NCI-H187 (cell line): ENCODE measurements around the gene FAR2.
"Not testable (repeated sequence)": the region's sequence is repeated elsewhere in the genome, so short reads cannot be mapped to it uniquely, and the experiment has no call there.

ENCODE experiments used
- DNase-seq, 2 experiments: peaks; one replicate each; lab custom pipeline; 2025; lab: John Stamatoyannopoulos, UW

Gene FAR2

GRCh38 chr12:29281371-29282005 is 132.4 kb downstream of the FAR2 start:
- DNase-seq = no peak

- DNase-seq = no peak
These were observed 133.1 kb downstream of the FAR2 start for GRCh38 chr12:29282031-29282816.

GRCh38 chr12:29283969-29284700 is 135.1 kb downstream of the FAR2 start:
- DNase-seq = no peak

GRCh38 chr12:29286081-29286790 is 137.2 kb downstream of the FAR2 start:
- no peak for DNase-seq

GRCh38 chr12:29287622-29288021 is 138.5 kb downstream of the FAR2 start:
- no peak for DNase-seq

- no peak for DNase-seq
These were observed 139.0 kb downstream of the FAR2 start for GRCh38 chr12:29288031-29288430.

DNA sequence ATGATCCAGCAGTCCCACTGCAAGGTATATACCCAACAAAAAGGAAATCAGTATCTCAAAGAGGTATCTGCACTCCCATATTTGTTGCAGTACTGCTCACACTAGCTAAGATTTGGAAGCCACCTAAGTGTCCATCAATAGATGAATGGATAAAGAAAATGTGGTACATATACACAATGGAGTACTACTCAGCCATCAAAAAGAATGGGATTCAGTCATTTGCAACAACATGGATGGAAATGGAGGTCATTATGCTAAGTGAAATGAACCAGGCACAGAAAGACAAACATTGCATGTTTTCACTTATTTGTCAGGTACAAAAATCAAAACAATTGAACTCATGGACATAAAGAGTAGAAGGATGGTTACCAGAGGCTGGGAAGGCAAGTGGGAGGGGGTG is 141.4 kb downstream of the FAR2 start:
- DNase-seq = not testable (repeated sequence)

DNA sequence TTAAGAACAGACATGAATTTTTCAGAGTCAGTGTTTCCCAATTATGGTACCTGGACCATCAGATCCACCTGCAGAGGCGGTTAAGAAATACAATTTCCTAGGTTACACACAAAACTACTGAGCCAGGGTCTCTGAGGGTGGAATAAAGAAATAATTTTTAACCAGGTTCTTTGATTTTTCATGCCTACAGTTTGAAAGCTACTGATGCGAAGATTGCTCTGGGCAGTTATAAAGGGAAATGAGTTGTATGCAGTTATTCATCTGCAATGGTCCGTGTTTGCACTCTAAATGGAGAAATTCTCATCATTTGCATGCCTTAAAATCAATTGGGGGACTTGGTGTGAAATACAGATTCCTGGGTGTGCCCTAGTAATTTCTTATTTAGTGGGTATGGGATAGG is 142.1 kb downstream of the FAR2 start:
- no peak for DNase-seq

DNA sequence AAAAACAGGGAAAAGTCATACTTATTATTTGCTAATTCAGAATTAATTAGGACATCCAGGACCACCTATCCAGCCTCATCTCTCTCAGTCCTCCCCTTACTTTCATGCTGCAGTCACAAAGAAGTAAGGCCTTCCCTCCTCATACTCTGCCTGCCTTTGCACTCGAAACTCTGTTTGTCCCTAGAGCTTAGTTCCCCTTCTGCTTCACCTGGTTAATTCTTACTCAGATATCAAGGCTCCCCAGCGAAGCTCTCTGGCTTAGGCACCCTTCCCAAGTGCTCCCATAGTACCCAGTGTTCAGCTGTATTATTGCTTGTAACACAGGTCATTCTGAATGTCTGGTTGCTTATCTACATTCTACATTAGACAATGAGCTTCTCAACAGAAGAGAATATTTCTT is 150.6 kb downstream of the FAR2 start:
- DNase-seq = no peak

DNA sequence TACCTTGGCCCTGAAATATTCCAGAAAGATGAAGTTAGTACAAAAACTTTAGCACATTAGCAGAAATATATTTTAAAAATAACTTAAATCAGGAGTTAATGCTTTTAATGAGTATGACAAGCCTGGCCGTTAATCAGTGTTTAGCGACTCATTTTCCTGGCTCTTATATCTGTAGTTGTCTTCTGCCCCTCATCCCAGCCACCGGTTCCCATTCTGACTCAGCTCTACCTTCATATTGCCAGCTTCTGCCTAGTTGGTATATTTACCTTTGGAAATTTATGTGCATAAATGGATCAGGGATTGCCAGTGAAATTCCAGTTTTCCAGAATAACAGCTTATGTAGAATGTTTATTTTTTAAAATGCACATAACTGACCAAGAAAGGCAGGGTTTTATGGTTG is 152.0 kb downstream of the FAR2 start:
- no peak for DNase-seq

- no peak for DNase-seq
These were observed 155.3 kb downstream of the FAR2 start for GRCh38 chr12:29304388-29304787.

GRCh38 chr12:29306266-29306665 is 157.2 kb downstream of the FAR2 start:
- DNase-seq = no peak

GRCh38 chr12:29306682-29307081 is 157.6 kb downstream of the FAR2 start:
- DNase-seq = no peak

GRCh38 chr12:29309320-29309902 is 160.3 kb downstream of the FAR2 start:
- no peak for DNase-seq

- DNase-seq = no peak
These were observed 161.8 kb downstream of the FAR2 start for GRCh38 chr12:29310899-29311298.

- no peak for DNase-seq
These were observed 165.3 kb downstream of the FAR2 start for GRCh38 chr12:29314416-29314815.

- DNase-seq = no peak
These were observed 167.7 kb downstream of the FAR2 start for GRCh38 chr12:29316752-29317151.

- DNase-seq = no peak
These were observed 168.7 kb downstream of the FAR2 start for GRCh38 chr12:29317556-29318363.

- DNase-seq = no peak
These were observed 171.4 kb downstream of the FAR2 start for GRCh38 chr12:29320295-29321085.

GRCh38 chr12:29322157-29322556 is 173.1 kb downstream of the FAR2 start:
- no peak for DNase-seq
